Neural cell (in vitro differentiated cells): Measurements from ENCODE around the gene CYP46A1. TPM values are rescaled to one million over a fixed set of nuclear protein-coding genes. Genes with fewer than 3 reads are reported as not detected.

ENCODE experiments used
- H2AFZ ChIP-seq: fragments of 200-600, 300-800 bp; sonication (generic), shearing (Covaris generic); 2 replicates; pipeline ENCODE4 v1.6.0; 2014; ENCODE audit warnings: low read depth, mild to moderate bottlenecking, antibody characterized with exemption, low read length, moderate library complexity
- H3F3A ChIP-seq: fragments of 200-600 bp; shearing (Covaris generic); 2 replicates; pipeline ENCODE4 v1.6.1; 2016; ENCODE audit warnings: mild to moderate bottlenecking, moderate library complexity, mixed read lengths, antibody characterized with exemption, low read length; ENCODE audit not compliant: insufficient read depth, poor library complexity, severe bottlenecking
- H3K27ac ChIP-seq: fragments of 200-600, 300-800 bp; sonication (generic), shearing (Covaris generic); 2 replicates; pipeline ENCODE4 v1.5.1; 2014; ENCODE audit warnings: mild to moderate bottlenecking, low read length, moderate library complexity
- H3K27me3 ChIP-seq: fragments of 300-800, 200-600 bp; sonication (generic), shearing (Covaris generic); 2 replicates; pipeline ENCODE4 v1.6.0; 2014; ENCODE audit warnings: mild to moderate bottlenecking, low read depth, low read length, moderate library complexity; ENCODE audit not compliant: insufficient read depth
- H3K36me3 ChIP-seq: fragments of 300-800, 200-600 bp; sonication (generic), shearing (Covaris generic); 2 replicates; pipeline ENCODE4 v1.5.1; 2014; ENCODE audit warnings: mild to moderate bottlenecking, antibody characterized with exemption, low read length, moderate library complexity; ENCODE audit not compliant: insufficient read depth
- H3K4me2 ChIP-seq: fragments of 300-800, 200-600 bp; sonication (generic), shearing (Covaris generic); 2 replicates; pipeline ENCODE4 v1.6.0; 2014; ENCODE audit warnings: mild to moderate bottlenecking, low read length
- H3K4me3 ChIP-seq: fragments of 300-800, 200-600 bp; sonication (generic), shearing (Covaris generic); 2 replicates; pipeline ENCODE4 v1.5.1; 2014; ENCODE audit warnings: mild to moderate bottlenecking, low read length, moderate library complexity
- H3K79me2 ChIP-seq: fragments of 200-600 bp; shearing (Covaris generic); replicated peaks from 2 replicates; pipeline ENCODE4 v1.6.0; 2014; ENCODE audit warnings: mild to moderate bottlenecking, low read length, moderate library complexity; ENCODE audit not compliant: insufficient read depth
- H3K9ac ChIP-seq: fragments of 300-800, 200-600 bp; sonication (generic), shearing (Covaris generic); 2 replicates; pipeline ENCODE4 v1.6.1; 2016; ENCODE audit warnings: mild to moderate bottlenecking, low read length, mixed read lengths
- H3K9me2 ChIP-seq: fragments of 200-600 bp; shearing (Covaris generic); 2 replicates; pipeline ENCODE4 v1.6.1; 2016; ENCODE audit warnings: mild to moderate bottlenecking, low read length, mixed read lengths; ENCODE audit not compliant: insufficient read depth
- H3K9me3 ChIP-seq: fragments of 200-600, 300-800 bp; sonication (generic), shearing (Covaris generic); 2 replicates; pipeline ENCODE4 v1.6.1; 2016; ENCODE audit warnings: mild to moderate bottlenecking, mixed run types, low read length, moderate library complexity, mixed read lengths
- H4K20me1 ChIP-seq: fragments of 200-600 bp; shearing (Covaris generic); 2 replicates; pipeline ENCODE4 v1.6.1; 2016; ENCODE audit warnings: mild to moderate bottlenecking, mixed run types; ENCODE audit not compliant: insufficient read depth
- EP300 ChIP-seq: fragments of 450-650 bp; conservative IDR thresholded peaks from 2 replicates; pipeline ENCODE4 v1.6.1; 2014; ENCODE audit warnings: antibody characterized with exemption, mild to moderate bottlenecking, moderate library complexity; ENCODE audit not compliant: poor library complexity, severe bottlenecking
- EZH2 ChIP-seq: fragments of 200-600, 300-800 bp; shearing (Covaris generic), sonication (generic); IDR thresholded peaks from 2 replicates; pipeline ENCODE4 v1.6.1; 2014; ENCODE audit warnings: antibody characterized with exemption, low read length, borderline replicate concordance, mild to moderate bottlenecking; ENCODE audit not compliant: insufficient read depth, poor library complexity, severe bottlenecking
- MXI1 ChIP-seq: fragments of 450-650 bp; conservative IDR thresholded peaks from 2 replicates; pipeline ENCODE4 v1.6.1; 2014; ENCODE audit warnings: antibody characterized with exemption, mild to moderate bottlenecking; ENCODE audit not compliant: poor library complexity, severe bottlenecking
- POLR2AphosphoS5 ChIP-seq: IDR thresholded peaks from 2 replicates; pipeline ENCODE4 v1.6.1; 2012
- RAD21 ChIP-seq: fragments of 450-650 bp; conservative IDR thresholded peaks from 2 replicates; pipeline ENCODE4 v1.6.1; 2014; ENCODE audit warnings: antibody characterized with exemption, mild to moderate bottlenecking, moderate library complexity
- SMC3 ChIP-seq: fragments of 450-650 bp; conservative IDR thresholded peaks from 2 replicates; pipeline ENCODE4 v1.6.1; 2014; ENCODE audit warnings: antibody characterized with exemption, mild to moderate bottlenecking, moderate library complexity; ENCODE audit not compliant: poor library complexity
- TAF1 ChIP-seq: IDR thresholded peaks from 2 replicates; pipeline ENCODE4 v1.6.1; 2012; ENCODE audit warnings: low read depth
- polyA plus RNA-seq: library from polyadenylated mRNA; depleted of rRNA; stranded (reverse); fragments of >200 nt; gene quantifications from 2 replicates; pipeline ENCODE4 v1.2.3, GENCODE V29; 2014
- TF ChIP-seq, protein P1 (sequence below): IDR thresholded peaks from 2 replicates; pipeline ENCODE4 v1.6.1; 2012; ENCODE audit warnings: borderline replicate concordance
- TF ChIP-seq, protein P2 (sequence below): fragments of 450-650 bp; IDR thresholded peaks from 2 replicates; pipeline ENCODE4 v1.5.1; 2014; ENCODE audit warnings: antibody characterized with exemption, mild to moderate bottlenecking, moderate library complexity; ENCODE audit not compliant: poor library complexity, severe bottlenecking

The CYP46A1 gene
- polyA plus RNA-seq, 1 donor from 2014 or later = 5.4 TPM

DNA sequence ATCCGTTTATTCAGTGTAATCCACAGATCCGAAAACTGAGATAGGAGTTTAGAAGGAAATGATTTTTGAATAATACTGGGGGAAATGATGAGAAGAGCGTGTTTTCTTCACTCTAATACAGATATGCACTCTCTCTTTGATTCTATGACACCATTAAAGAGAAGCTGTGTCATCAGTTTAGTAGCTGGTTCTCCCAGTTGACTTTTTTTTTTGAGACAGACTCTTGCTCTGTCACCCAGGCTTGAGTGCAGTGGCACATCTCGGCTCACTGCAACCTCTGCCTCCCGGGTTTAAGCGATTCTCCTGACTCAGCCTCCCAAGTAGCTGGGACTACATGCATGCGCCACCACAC is 60.8 kb downstream of the CYP46A1 start:
- no peak overlapping the region for H3K4me3 ChIP-seq
- no peak overlapping the region for H3K27ac ChIP-seq
- no peaks in the 10 kb centered on the region for H3K79me2 ChIP-seq
- no peaks in the 10 kb centered on the region for H3K36me3 ChIP-seq
- H3K27me3 ChIP-seq = no peaks in the 10 kb centered on the region
- H4K20me1 ChIP-seq = no peaks in the 10 kb centered on the region
- TF ChIP-seq TAF1 (no peak), RAD21 (no peak), EP300 (no peak), EZH2 (no peak), MXI1 (no peak), POLR2AphosphoS5 (no peak), SMC3 (no peak)
- TF ChIP-seq, protein P1, sequence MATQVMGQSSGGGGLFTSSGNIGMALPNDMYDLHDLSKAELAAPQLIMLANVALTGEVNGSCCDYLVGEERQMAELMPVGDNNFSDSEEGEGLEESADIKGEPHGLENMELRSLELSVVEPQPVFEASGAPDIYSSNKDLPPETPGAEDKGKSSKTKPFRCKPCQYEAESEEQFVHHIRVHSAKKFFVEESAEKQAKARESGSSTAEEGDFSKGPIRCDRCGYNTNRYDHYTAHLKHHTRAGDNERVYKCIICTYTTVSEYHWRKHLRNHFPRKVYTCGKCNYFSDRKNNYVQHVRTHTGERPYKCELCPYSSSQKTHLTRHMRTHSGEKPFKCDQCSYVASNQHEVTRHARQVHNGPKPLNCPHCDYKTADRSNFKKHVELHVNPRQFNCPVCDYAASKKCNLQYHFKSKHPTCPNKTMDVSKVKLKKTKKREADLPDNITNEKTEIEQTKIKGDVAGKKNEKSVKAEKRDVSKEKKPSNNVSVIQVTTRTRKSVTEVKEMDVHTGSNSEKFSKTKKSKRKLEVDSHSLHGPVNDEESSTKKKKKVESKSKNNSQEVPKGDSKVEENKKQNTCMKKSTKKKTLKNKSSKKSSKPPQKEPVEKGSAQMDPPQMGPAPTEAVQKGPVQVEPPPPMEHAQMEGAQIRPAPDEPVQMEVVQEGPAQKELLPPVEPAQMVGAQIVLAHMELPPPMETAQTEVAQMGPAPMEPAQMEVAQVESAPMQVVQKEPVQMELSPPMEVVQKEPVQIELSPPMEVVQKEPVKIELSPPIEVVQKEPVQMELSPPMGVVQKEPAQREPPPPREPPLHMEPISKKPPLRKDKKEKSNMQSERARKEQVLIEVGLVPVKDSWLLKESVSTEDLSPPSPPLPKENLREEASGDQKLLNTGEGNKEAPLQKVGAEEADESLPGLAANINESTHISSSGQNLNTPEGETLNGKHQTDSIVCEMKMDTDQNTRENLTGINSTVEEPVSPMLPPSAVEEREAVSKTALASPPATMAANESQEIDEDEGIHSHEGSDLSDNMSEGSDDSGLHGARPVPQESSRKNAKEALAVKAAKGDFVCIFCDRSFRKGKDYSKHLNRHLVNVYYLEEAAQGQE = no peak
- TF ChIP-seq, protein P2, sequence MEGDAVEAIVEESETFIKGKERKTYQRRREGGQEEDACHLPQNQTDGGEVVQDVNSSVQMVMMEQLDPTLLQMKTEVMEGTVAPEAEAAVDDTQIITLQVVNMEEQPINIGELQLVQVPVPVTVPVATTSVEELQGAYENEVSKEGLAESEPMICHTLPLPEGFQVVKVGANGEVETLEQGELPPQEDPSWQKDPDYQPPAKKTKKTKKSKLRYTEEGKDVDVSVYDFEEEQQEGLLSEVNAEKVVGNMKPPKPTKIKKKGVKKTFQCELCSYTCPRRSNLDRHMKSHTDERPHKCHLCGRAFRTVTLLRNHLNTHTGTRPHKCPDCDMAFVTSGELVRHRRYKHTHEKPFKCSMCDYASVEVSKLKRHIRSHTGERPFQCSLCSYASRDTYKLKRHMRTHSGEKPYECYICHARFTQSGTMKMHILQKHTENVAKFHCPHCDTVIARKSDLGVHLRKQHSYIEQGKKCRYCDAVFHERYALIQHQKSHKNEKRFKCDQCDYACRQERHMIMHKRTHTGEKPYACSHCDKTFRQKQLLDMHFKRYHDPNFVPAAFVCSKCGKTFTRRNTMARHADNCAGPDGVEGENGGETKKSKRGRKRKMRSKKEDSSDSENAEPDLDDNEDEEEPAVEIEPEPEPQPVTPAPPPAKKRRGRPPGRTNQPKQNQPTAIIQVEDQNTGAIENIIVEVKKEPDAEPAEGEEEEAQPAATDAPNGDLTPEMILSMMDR = no peak
- H3K4me2 ChIP-seq = no peak overlapping the region
- no peak overlapping the region for H2AFZ ChIP-seq
- H3F3A ChIP-seq = no peaks in the 10 kb centered on the region
- no peak overlapping the region for H3K9ac ChIP-seq
- H3K9me3 ChIP-seq = no peaks in the 10 kb centered on the region
- H3K9me2 ChIP-seq = no peaks in the 10 kb centered on the region

DNA sequence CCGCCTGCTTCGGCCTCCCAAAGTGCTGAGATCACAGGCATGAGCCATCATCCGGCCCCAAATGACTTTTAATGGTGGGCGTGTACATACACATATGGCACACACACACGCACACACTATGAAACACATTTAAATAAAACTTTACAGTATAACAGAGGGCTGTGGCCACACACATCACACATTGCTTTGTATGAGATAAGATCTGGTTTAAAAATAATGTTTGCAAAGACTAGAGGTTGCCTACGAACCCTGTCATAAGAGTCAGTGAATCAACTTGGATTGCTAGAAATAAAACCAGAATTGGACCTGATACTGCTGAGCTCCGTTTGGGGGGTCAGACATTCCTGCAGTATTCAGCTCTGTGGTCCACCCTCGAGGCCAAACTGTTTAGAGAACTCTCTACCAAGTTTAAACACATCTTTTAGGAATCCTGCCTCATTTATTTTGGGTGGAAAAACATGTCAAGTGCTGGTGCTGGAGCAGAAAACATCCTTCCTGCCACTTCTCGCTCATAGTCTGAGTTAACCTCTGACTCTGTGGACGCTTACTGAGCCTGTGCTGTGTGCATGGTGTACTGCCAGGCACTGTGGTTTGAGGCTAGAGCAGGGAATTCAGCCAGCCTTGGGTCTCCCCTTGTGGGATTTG is 61.3 kb downstream of the CYP46A1 start:
- Histone ChIP-seq H3F3A (no peaks in the 10 kb centered on the region), H3K27ac (no peak overlapping the region), H3K4me2 (no peak overlapping the region), H3K9me2 (no peaks in the 10 kb centered on the region), H3K9ac (no peak overlapping the region), H4K20me1 (no peaks in the 10 kb centered on the region), H3K79me2 (no peaks in the 10 kb centered on the region), H3K36me3 (no peaks in the 10 kb centered on the region), H3K27me3 (no peaks in the 10 kb centered on the region), H3K9me3 (no peaks in the 10 kb centered on the region), H2AFZ (no peak overlapping the region), H3K4me3 (no peak overlapping the region)
- no peak for TF ChIP-seq SMC3
- TF ChIP-seq RAD21 = no peak
- TF ChIP-seq EZH2 = no peak
- TF ChIP-seq, protein P1 = no peak
